Fibroblast of lung (primary cell): ENCODE data around the gene RASSF3. TPM values are rescaled to one million over a fixed set of nuclear protein-coding genes. Genes with fewer than 3 reads are reported as not detected.

Experiments used
- DNase-seq, 2 donors: peaks; one replicate each; pipeline versions ENCODE4 v3.0.0 to v3.0.0-alpha.2; 2010; ENCODE audit warnings: low read depth in 2 of 2
- H2AFZ ChIP-seq: 2 replicates; pipeline ENCODE4 v1.5.1; 2012; ENCODE audit warnings: low read length, control low read depth, inconsistent platforms
- H3K27ac ChIP-seq: 2 replicates; pipeline ENCODE4 v1.5.1; 2011; ENCODE audit warnings: low read length, control low read depth; ENCODE audit not compliant: insufficient read depth
- H3K27me3 ChIP-seq: 2 replicates; pipeline ENCODE4 v1.5.1; 2011; ENCODE audit warnings: mild to moderate bottlenecking, low read length; ENCODE audit not compliant: control insufficient read depth, insufficient read depth
- H3K36me3 ChIP-seq: 2 replicates; pipeline ENCODE4 v1.5.1; 2011; ENCODE audit warnings: low read length; ENCODE audit not compliant: control insufficient read depth, insufficient read depth
- H3K4me1 ChIP-seq: 2 replicates; pipeline ENCODE4 v1.5.1; 2011; ENCODE audit warnings: low read length; ENCODE audit not compliant: control insufficient read depth, insufficient read depth; ENCODE audit errors: extremely low read depth
- H3K4me2 ChIP-seq: 2 replicates; pipeline ENCODE4 v1.5.1; 2011; ENCODE audit warnings: low read length, control low read depth; ENCODE audit not compliant: insufficient read depth; ENCODE audit errors: extremely low read depth
- H3K4me3 ChIP-seq, 4 experiments: fragments of 200-600 bp in 1 of 4; sonication (generic) in 1 of 4; replicated peaks in 1 of 4; 2 replicates each; pipeline ENCODE4 v1.5.1; 2011 to 2016; ENCODE audit warnings: low read length in 4 of 4, low read depth in 3 of 4, mild to moderate bottlenecking in 3 of 4, control low read depth in 2 of 4, inconsistent platforms in 1 of 4, mixed read lengths in 1 of 4; ENCODE audit not compliant: insufficient read depth in 1 of 4; ENCODE audit errors: control extremely low read depth in 1 of 4
- H3K79me2 ChIP-seq: 2 replicates; pipeline ENCODE4 v1.5.1; 2012; ENCODE audit warnings: mild to moderate bottlenecking, low read length, inconsistent platforms; ENCODE audit not compliant: control insufficient read depth, insufficient read depth
- H3K9ac ChIP-seq: 2 replicates; pipeline ENCODE4 v1.5.1; 2011; ENCODE audit warnings: mild to moderate bottlenecking, low read length, control low read depth; ENCODE audit not compliant: insufficient read depth
- H3K9me3 ChIP-seq: 2 replicates; pipeline ENCODE4 v1.5.1; 2012; ENCODE audit warnings: low read depth, low read length; ENCODE audit not compliant: control insufficient read depth, insufficient read depth
- H4K20me1 ChIP-seq: 2 replicates; pipeline ENCODE4 v1.5.1; 2011; ENCODE audit warnings: low read length; ENCODE audit not compliant: control insufficient read depth, insufficient read depth; ENCODE audit errors: extremely low read depth
- EZH2 ChIP-seq: IDR thresholded peaks from 2 replicates; pipeline ENCODE4 v1.5.1; 2012; ENCODE audit warnings: low read length, control low read depth, mild to moderate bottlenecking; ENCODE audit errors: missing control alignments
- polyA plus RNA-seq, 2 donors: library from polyadenylated mRNA; depleted of rRNA in 1 of 2; stranded (reverse) in 1 of 2; unstranded in 1 of 2; fragments of >200 nt; gene quantifications; 2 replicates each; pipeline ENCODE4 v1.2.1, GENCODE V29; 2011 to 2012; ENCODE audit warnings: missing spikeins in 1 of 2
- total RNA-seq: library from RNA; depleted of rRNA; stranded (reverse); fragments of >200 nt; gene quantifications from 2 replicates; pipeline ENCODE4 v1.2.1, GENCODE V29; 2014
- TF ChIP-seq, protein P1 (sequence below), 2 donors: IDR thresholded peaks in 1 of 2; conservative IDR thresholded peaks in 1 of 2; 1 replicate in 1 of 2; 2 replicates in 1 of 2; pipeline ENCODE4 v1.5.1; 2011 to 2012; ENCODE audit warnings: low read length in 2 of 2, control low read depth in 1 of 2, inconsistent platforms in 1 of 2, low read depth in 1 of 2, mild to moderate bottlenecking in 1 of 2

The RASSF3 gene
- total and polyA plus RNA-seq, 2 donors (not counting 1 experiment from before 2014, with no cell fraction given), result 37.7 to 45.9 TPM

DNA sequence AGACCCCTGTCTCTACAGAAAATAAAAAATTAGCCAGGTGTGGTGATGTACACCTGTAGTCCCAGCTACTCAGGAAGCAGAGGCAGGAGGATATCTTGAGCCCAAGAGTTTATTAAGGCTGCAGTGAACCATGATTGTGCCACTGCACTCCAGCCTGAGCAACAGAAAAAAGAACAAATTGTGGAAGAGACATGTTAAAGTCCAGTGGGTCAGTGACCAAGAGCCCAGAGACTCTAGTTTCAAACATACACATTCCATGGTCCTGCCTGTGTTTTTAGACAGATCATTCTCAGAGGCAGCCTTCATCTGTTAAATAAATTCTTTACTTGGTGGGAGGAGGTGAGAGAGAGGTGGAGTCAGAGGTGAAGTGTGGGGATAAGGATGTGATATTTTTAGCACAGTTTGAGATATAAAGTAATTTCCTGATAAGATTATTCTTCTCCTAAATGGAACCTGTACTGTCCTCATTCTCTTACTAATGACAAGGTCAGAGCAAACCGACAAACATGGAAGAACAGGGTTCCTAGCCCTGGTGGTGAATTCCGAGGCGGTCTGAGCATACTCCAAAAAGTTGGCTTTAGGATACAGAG lies 48.7 kb downstream of the RASSF3 start:
- Histone ChIP-seq H3K27ac (no peak overlapping the region), H3K4me2 (no peak overlapping the region), H3K27me3 (no peaks in the 10 kb centered on the region), H3K9ac (no peak overlapping the region), H3K4me3 (no peak overlapping the region), H4K20me1 (no peaks in the 10 kb centered on the region), H3K4me1 (no peaks in the 10 kb centered on the region), H3K9me3 (no peaks in the 10 kb centered on the region), H2AFZ (no peak overlapping the region), H3K36me3 (no peaks in the 10 kb centered on the region), H3K79me2 (peaks cover 8% of the 10 kb centered on the region)
- DNase-seq, result no peak
- TF ChIP-seq EZH2, result no peak
- TF ChIP-seq, protein P1, sequence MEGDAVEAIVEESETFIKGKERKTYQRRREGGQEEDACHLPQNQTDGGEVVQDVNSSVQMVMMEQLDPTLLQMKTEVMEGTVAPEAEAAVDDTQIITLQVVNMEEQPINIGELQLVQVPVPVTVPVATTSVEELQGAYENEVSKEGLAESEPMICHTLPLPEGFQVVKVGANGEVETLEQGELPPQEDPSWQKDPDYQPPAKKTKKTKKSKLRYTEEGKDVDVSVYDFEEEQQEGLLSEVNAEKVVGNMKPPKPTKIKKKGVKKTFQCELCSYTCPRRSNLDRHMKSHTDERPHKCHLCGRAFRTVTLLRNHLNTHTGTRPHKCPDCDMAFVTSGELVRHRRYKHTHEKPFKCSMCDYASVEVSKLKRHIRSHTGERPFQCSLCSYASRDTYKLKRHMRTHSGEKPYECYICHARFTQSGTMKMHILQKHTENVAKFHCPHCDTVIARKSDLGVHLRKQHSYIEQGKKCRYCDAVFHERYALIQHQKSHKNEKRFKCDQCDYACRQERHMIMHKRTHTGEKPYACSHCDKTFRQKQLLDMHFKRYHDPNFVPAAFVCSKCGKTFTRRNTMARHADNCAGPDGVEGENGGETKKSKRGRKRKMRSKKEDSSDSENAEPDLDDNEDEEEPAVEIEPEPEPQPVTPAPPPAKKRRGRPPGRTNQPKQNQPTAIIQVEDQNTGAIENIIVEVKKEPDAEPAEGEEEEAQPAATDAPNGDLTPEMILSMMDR (conservative IDR thresholded peaks at IDR 0.05 in 1 of 2, IDR thresholded peaks at IDR 0.05 in 1 of 2; ENCODE audit: low read depth in 1 of 2, low read length in 2 of 2), result no peak

DNA sequence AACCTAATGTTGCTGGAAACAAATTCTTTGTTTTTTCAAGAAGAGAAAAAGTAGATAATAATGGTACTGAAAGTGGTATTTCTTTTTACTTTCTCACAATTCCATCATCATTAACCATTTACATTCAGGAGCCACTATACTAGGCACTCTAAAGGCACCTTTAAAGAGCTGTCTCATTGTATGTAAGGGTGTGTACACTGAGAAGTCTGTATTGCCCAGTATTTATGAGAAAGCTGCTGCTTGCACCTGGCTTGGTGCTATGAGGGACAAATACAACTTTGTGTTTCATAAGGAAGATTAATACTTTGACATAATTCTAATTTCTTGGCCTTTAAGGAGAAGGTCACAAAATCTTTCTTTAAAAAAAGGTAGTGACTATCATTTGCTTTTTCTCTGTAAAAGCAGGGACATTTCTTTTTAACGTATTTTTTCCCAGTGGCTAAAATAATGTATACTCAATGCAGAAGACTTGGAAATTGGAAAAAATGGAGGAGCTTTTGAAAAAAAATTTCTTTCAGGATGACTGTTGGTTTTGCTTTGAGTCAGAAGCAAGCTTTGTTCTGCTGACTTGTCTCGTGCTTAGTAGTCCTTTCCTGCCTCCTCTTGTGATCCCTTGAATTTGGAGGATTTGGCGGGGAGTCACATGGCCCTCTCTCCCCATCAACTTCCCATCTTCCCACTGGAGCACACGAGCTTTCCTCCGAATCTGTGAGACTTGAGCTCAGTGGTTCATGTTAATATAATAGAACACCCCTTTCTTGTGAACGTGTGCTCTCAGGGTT lies 50.1 kb downstream of the RASSF3 start:
- no peak overlapping the region for H3K27ac ChIP-seq
- H3K4me1 ChIP-seq, result no peaks in the 10 kb centered on the region
- no peaks in the 10 kb centered on the region for H3K9me3 ChIP-seq
- H2AFZ ChIP-seq, result no peak overlapping the region
- no peak overlapping the region for H3K4me3 ChIP-seq
- no peak overlapping the region for H3K4me2 ChIP-seq
- no peak for DNase-seq
- H3K27me3 ChIP-seq, result no peaks in the 10 kb centered on the region
- TF ChIP-seq EZH2, result no peak
- TF ChIP-seq, protein P1 (conservative IDR thresholded peaks at IDR 0.05 in 1 of 2, IDR thresholded peaks at IDR 0.05 in 1 of 2; ENCODE audit: low read depth in 1 of 2, low read length in 2 of 2), result no peak
- no peaks in the 10 kb centered on the region for H4K20me1 ChIP-seq
- H3K9ac ChIP-seq, result no peak overlapping the region
- H3K79me2 ChIP-seq, result peaks cover 6% of the 10 kb centered on the region
- no peaks in the 10 kb centered on the region for H3K36me3 ChIP-seq

DNA sequence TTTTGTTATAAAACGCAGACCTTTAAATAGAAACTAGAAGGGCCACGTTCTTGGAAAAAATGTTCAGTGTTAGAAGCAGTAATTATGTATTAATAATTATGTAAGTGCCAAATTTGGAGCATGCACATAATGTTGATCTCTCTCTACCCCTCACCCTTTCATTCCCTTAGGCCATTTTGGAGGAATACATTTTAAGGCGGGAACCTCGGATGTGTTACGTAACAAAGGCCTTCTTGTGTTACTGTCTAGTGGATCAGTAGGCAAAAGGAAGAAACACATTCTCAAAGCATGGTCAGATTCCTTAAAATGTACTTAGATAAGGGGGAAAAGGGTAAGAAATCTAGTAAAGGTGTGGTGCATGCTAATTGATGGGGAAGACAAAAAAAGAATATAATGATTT lies 52.7 kb downstream of the RASSF3 start:
- Histone ChIP-seq H3K27ac (no peak overlapping the region), H4K20me1 (no peaks in the 10 kb centered on the region), H3K4me1 (peaks cover 3% of the 10 kb centered on the region), H3K9me3 (no peaks in the 10 kb centered on the region), H3K79me2 (peaks cover 12% of the 10 kb centered on the region), H3K27me3 (no peaks in the 10 kb centered on the region), H3K4me2 (no peak overlapping the region), H3K9ac (no peak overlapping the region), H3K4me3 (no peak overlapping the region), H2AFZ (no peak overlapping the region), H3K36me3 (no peaks in the 10 kb centered on the region)
- TF ChIP-seq, protein P1 (conservative IDR thresholded peaks at IDR 0.05 in 1 of 2, IDR thresholded peaks at IDR 0.05 in 1 of 2; ENCODE audit: low read depth in 1 of 2, low read length in 2 of 2), result no peak
- no peak for TF ChIP-seq EZH2
- DNase-seq, result no peak
